Islet of Langerhans (tissue), 1 donor: ENCODE results near the gene DCC.
A peak's percentile ranks its signal among the peaks of the same experiment; 100 is the strongest.

Source experiments
- FAIRE-seq: peaks from one replicate; lab custom pipeline; 2011; peaks lifted over from hg19 to GRCh38; lab: Jason Lieb, UNC

Gene DCC

DNA sequence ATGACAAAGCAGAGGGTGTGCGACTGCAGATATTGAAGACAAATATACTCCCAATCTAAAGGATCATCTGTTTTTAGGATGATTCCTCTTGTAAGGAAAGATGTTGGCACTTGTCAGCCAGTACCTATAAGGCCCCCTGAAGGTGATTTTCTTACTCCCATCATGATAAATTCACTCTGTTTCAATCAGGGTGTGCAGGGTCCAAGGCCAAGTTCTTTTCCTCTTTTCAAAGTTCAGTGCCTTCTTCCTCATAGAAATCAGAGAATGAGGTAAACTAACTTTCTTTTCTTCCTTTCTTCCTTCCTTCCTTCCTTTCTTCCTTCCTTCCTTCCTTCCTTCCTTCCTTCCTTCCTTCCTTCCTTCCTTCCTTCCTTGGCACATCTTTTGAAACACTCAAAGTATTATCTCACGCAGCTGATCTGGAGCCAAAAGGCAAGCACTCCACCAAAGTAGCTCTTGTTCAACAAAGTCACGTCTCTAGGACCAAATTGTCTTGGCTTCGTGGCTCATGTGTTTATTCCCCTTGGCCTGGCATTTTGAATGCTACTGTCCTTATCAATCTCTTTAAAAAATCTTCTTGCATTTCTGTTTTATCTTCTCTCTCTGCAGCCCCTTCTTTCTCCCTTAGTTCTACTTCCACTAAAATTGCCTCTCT, 87.7 kb downstream of the DCC start:
- FAIRE-seq = no peak

DNA sequence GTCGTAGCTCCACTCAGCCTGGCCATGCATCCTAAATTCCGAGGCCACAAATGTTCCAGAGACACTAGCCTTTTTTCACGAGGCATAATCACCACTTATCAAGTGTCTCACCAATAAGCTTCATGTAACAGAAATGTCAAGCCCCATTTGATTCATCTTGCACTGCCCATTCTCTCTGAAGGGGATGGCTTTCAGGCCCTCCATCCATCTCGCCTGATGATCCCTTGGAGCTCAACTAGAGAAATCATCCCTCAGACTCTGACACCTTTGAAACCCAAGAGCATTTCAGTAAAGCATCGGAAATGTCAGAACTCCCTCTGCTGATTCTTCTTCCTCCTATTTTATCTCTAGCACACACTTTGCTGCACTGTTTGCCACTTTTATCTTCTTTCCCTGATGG, 91.7 kb downstream of the DCC start:
- FAIRE-seq = no peak

- no peak for FAIRE-seq
These were observed 93.8 kb downstream of the DCC start for GRCh38 chr18:52433797-52434196.

DNA sequence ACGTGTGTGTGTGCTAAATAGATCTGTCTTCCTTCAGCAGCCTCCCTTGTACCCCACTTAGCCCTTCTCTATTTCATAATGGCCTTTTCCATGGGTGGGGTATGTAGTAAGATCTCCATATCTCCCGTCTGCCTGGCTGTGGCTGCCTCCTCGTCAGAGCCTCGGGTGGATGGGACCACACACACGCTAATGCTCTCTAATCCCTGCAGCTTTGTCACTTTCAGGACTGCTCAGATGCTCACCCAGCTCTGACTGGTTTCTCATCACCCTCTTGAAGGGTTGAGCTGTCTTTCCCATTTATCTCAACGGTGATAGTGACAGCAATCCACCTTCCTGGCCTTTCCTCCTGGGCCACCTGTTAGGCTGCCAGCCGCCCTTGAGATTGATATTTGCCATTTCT, 95.3 kb downstream of the DCC start:
- no peak for FAIRE-seq

DNA sequence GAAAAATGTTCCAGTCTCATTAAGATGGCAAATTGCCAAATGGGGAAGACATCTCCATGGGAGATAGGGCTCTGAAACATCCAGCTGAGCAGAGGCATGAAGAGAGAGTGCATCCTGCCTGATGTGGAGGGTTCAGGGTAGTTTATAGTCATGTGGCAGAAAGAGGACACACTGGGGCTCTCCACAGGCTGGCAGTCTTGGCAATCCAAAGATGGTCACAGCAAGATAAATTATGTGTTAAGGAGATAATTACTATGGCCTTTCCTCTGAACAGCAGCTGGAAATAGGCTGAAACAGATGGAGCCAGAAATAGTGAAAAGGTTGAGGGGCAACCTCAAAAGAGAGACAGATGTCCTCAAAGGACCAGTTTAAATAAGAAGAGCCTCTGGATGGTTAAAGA, 97.2 kb downstream of the DCC start:
- no peak for FAIRE-seq

DNA sequence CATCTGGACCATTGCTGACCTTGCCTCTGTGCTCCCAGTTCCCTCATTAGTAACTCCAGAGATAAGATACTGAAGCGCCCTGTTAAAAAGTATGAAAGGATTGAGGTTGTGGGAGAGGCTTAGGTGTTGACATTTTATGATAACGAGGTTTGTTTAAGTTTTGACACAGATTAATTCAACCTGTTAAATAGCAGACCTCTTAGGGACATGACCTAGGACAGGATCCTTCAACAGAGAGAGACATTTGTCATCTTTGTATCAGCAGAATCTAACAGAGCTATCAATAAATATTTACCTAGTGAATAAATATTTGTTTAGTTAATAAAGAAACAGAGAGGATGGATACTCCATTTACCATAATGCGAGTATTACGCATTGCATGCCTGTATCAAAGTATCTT, 99.5 kb downstream of the DCC start:
- no peak for FAIRE-seq

DNA sequence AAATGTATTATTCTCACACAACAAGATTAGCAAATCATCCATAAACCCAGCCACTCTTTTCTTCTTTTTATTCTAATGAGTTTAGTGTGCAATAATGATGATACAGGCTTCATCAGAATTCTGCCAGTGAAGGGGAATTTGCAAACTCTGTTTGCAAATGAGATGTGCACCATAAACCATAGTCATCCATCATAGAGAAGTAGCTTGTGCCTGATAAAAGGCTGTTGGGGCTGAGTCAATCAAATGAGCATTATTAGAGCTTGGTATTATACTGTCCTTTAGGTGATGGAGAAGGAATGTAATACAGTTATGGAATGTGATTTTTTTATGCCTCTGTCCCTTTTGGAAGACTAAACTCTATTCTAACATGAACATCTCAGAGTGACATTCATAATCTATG, 101.8 kb downstream of the DCC start:
- no peak for FAIRE-seq

GRCh38 chr18:52442686-52443085, 102.7 kb downstream of the DCC start:
- FAIRE-seq = no peak

DNA sequence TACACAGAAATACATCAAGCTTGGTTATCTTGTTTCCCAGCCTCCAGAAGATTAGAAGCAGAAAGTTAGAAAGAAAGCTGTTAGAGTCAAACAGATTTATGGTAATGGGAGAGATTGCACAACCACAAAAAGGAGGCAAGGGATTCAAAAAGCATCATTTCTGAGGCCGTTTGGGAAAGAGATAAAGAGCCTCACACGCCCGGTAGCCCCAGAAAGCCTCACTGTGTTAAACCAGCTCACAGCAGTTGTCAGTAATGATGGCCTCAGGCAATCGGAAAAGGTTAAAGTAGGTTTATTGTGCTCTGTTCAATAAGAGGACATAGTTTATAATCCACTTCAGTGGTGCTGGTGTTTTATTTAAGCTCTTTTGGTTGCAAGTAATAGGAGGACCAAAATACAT, 111.3 kb downstream of the DCC start:
- FAIRE-seq = no peak

DNA sequence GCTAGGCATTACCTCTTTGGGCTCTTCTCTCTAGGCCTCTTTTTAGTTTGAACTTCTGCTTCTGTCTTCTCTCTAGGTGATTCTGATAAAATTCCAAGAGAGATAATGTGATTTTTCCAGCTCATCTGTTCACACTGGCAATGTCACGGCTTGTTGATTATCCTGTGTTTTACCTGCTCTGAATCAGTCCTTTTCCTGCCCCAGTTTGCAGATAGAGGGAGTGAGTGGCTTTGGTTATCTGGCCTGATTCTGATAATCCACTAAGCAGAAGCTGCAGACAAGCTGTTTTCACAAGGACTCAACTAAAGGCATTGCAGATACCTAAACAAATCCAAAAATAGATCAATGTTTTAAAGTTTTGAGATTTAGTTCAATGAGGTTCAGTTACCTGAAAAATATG, 111.9 kb downstream of the DCC start:
- FAIRE-seq = no peak

- FAIRE-seq = no peak
These were observed 112.4 kb downstream of the DCC start for GRCh38 chr18:52452427-52452826.

- no peak for FAIRE-seq
These were observed 119.9 kb downstream of the DCC start for GRCh38 chr18:52459890-52460289.

DNA sequence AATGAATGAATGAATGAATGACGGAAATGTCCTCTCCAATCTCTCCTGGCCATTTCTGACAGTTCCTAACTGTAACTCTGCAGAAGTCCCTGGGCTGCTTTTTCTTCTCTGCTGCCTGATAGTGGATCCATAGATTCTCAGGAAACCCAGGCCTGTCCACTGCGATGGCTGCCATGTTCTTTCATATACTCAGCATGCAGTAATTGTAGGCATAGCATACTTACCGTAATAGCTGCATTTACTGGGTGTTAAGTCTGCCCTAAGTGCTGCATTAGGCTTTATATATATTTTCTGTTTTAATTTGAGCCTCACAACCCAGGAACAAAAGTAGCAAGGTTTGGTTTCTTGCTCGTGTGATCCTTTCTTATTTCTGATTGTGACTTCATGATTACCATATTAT, 122.9 kb downstream of the DCC start:
- no peak for FAIRE-seq

DNA sequence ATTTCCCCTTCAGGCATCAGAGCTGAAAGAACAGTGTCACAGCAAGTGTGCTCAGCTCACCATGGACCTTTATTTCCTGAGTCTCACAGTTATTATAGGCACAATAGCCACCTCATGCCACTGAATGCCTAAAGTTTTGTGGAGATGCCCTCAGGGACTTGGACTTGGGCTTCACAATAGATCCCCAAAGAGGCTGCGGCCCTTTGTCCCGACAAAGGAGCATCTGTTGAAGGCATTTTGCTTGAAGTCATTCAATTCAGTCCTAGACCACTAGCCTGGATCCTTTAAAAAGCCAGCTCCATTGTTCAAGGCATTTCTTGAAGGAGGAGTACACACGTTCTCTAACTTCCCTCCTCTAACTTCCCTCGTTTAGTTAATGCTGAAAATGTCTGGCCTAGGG, 125.4 kb downstream of the DCC start:
- no peak for FAIRE-seq

DNA sequence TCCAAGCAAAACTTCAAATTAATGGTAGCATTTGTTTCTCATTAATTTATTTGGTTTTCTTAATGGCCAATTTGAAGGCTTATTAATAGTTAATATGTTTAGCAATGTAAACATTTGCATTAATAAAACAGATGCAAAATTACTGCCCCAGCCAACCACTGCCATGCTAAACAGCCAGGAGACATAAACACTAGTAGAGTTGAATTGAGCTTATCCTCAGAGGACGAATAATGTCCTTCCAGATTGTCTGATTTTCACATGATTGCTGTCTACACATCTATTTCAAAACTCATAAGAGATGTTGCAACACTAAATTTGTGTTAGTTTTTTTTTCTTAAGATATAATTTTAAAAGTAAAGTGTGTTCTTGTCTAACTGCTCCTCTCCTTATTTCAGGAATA, 128.5 kb downstream of the DCC start:
- no peak for FAIRE-seq

GRCh38 chr18:52475325-52475724, 135.3 kb downstream of the DCC start:
- FAIRE-seq = no peak

- FAIRE-seq = no peak
These were observed 141.1 kb downstream of the DCC start for GRCh38 chr18:52481116-52481515.

DNA sequence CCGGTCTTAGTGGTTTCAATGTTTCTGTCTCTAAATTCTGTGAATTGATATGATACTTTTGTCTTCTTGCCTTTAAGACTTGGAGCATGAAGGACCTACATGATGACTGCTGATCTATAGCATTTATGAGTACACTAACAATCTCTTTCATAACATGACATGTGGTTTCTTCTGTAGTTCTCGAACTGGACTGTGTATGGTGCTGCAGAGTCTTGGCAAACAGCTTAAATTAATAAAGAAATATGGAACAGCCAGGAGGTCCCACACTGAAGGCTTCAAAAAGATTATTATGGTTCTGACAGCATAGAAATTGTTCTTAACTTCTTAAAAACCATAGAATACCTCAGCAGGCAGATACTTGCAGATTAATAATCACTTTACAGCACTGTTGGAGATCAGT, 145.0 kb downstream of the DCC start:
- FAIRE-seq = no peak

GRCh38 chr18:52486052-52486451, 146.1 kb downstream of the DCC start:
- FAIRE-seq = no peak

GRCh38 chr18:52489396-52490306, 149.7 kb downstream of the DCC start:
- FAIRE-seq = no peak

DNA sequence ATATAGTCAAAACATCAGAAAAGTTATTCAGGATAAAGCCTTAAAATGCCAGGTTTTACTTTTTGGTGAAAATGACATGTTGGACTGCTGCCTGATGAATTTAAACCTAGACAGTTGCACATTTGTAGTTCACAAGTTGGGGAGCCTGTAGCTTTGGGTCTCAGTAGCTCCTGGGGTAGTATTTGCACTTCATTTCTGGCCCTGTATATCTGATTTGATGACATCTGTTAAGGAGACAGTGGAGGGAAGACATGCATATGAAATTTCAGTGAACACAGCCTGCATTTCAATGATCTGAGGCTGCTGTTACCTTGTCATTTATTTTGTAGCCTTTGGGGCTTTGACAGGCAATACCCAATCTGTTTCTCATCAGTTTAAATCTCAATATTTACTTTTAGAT, 156.4 kb downstream of the DCC start:
- FAIRE-seq = no peak

GRCh38 chr18:52499016-52499415, 159.0 kb downstream of the DCC start:
- peak; percentile 61 for FAIRE-seq

DNA sequence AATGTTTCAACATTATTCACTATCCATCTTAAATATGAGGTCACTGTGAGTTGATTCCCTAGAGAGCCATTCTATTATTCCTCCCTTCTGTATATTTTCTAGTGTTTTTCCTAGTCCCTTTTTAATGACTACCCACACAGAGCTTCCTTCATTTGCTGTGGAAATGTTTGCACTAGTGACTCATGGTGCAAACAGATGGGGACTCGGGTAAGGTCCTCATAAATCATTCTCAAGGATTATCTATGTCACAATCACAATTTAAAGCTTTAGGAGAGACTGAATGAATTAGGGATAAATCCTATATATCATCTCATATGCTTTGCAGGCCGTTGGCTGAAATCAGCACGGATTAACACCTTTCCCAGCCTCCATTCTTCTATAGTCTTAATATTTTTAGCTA, 159.6 kb downstream of the DCC start:
- no peak for FAIRE-seq

DNA sequence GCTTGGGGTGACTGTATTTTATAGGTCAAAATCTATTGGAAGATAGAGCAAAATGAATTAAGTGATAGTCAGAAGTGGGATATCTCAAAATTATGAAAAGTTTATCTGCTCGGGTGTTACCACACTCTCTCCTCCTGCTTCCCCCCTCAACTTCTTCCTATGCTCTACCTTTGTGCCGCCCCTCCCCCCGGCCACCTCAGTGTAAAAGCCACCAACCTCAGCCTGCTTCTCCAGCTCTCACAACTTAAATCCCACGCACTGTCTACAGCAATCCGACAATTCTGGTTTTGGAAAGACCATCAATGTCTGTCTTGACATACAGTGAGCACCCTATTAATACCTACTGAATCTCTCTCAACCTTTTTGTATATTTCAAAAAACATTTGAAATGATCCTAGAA, 164.6 kb downstream of the DCC start:
- FAIRE-seq = no peak
